ENCODE data around the gene TEX22.
A peak's percentile ranks its signal among the peaks of the same experiment; 100 is the strongest.

TEX22 gene

DNA sequence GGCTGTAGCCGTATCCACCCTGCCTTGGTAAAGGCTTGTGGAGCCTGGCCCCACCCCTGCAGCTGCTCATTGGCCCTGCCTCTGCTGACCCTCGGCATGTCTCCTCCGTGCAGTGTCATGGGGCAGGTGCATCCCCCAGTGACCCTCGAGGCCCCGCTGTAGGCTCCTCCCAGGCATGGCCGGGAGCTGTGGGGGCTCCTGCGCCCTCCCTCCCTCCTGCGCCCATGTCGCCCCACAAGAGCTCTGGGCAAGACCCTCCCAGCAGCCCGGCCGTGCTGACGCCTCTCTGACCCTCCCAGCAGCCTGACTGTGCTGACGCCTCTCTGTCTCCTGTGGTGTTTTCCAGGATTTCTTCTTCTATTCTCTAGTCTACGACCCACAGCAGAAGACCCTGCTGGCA, 55.5 kb downstream of the TEX22 start:
- no peaks in the 10 kb centered on the region for H3K4me1 Mint-ChIP-seq
- no peaks in the 10 kb centered on the region for H3K9me3 Mint-ChIP-seq
- TF ChIP-seq, protein P1, sequence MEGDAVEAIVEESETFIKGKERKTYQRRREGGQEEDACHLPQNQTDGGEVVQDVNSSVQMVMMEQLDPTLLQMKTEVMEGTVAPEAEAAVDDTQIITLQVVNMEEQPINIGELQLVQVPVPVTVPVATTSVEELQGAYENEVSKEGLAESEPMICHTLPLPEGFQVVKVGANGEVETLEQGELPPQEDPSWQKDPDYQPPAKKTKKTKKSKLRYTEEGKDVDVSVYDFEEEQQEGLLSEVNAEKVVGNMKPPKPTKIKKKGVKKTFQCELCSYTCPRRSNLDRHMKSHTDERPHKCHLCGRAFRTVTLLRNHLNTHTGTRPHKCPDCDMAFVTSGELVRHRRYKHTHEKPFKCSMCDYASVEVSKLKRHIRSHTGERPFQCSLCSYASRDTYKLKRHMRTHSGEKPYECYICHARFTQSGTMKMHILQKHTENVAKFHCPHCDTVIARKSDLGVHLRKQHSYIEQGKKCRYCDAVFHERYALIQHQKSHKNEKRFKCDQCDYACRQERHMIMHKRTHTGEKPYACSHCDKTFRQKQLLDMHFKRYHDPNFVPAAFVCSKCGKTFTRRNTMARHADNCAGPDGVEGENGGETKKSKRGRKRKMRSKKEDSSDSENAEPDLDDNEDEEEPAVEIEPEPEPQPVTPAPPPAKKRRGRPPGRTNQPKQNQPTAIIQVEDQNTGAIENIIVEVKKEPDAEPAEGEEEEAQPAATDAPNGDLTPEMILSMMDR (IDR thresholded peaks at IDR 0.05), result no peak
- peaks cover 20% of the 10 kb centered on the region for H3K36me3 Mint-ChIP-seq (ENCODE audit: low read depth)
- no peak overlapping the region for H3K4me3 Mint-ChIP-seq
- H3K27me3 Mint-ChIP-seq (ENCODE audit: low read depth, poor library complexity), result no peaks in the 10 kb centered on the region
- DNase-seq, result no peak
- H3K27ac Mint-ChIP-seq, result peak overlapping the region; percentile 78

- TF ChIP-seq, protein P1 (IDR thresholded peaks at IDR 0.05), result no peak
- peak overlapping the region; percentile 95 for H3K27ac Mint-ChIP-seq
- H3K4me1 Mint-ChIP-seq, result no peaks in the 10 kb centered on the region
- no peak for DNase-seq
- no peaks in the 10 kb centered on the region for H3K27me3 Mint-ChIP-seq (ENCODE audit: low read depth, poor library complexity)
- peaks cover 20% of the 10 kb centered on the region for H3K36me3 Mint-ChIP-seq (ENCODE audit: low read depth)
- H3K4me3 Mint-ChIP-seq, result no peak overlapping the region
- no peaks in the 10 kb centered on the region for H3K9me3 Mint-ChIP-seq
Measured at GRCh38 chr14:105455086-105455640, 56.8 kb downstream of the TEX22 start.

GRCh38 chr14:105455766-105456660, 57.7 kb downstream of the TEX22 start:
- no peak for DNase-seq
- TF ChIP-seq, protein P1 (IDR thresholded peaks at IDR 0.05), result no peak
- no peaks in the 10 kb centered on the region for H3K9me3 Mint-ChIP-seq

DNA sequence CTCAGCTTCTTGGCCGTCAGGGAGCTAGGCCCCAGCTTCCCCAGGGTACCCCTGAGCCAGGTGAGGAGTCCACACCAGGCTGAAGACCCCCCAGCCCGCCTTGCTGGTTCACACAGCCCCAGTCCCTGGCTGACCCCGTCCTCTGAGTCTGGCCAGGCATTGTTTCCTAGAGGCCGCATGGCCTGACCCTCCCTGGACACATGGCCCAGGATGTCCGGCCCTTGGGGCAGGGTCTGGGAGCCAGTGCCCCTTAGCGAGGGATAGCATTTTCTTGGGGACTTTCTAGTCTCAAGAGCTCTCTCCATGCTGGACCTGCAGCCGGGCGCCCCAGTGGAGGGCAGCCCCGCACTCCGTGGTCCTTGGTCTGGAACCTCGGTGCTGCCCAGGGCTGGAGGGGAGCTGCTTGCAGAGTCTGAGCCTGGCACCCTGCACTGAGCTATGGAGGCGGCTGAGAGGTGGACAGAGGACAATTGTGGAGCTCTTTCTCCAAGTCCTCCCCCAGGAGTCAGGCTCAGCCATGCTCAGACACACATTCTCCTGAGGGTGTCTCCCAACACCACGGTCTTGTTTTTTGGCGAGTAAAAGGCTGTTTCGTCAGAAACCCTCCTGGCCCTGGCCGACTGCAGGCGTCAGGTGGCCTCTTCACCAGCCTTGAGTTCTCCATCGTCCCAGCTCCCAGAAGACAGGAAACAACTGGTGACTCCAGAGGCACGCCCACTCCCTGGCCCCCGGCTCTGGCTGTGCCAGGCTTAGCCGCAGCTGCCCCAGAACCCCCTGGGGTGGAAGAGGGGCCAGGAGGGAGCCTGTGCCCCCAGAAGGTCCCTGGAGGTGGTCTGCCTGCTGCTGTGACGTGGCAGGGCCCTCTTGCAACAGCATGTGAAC, 58.6 kb downstream of the TEX22 start:
- no peak overlapping the region for H3K4me3 Mint-ChIP-seq
- TF ChIP-seq, protein P1 (IDR thresholded peaks at IDR 0.05), result no peak
- H3K4me1 Mint-ChIP-seq, result no peaks in the 10 kb centered on the region
- no peaks in the 10 kb centered on the region for H3K9me3 Mint-ChIP-seq
- no peaks in the 10 kb centered on the region for H3K27me3 Mint-ChIP-seq (ENCODE audit: low read depth, poor library complexity)
- H3K27ac Mint-ChIP-seq, result no peak overlapping the region
- peaks cover 25% of the 10 kb centered on the region for H3K36me3 Mint-ChIP-seq (ENCODE audit: low read depth)
- DNase-seq, result no peak

More at GRCh38 chr14:105455766-105456660, 57.7 kb downstream of the TEX22 start:
- peak overlapping the region; percentile 95 for H3K27ac Mint-ChIP-seq
- H3K27me3 Mint-ChIP-seq (ENCODE audit: low read depth, poor library complexity), result no peaks in the 10 kb centered on the region
- peaks cover 20% of the 10 kb centered on the region for H3K36me3 Mint-ChIP-seq (ENCODE audit: low read depth)
- H3K4me1 Mint-ChIP-seq, result no peaks in the 10 kb centered on the region
- no peak overlapping the region for H3K4me3 Mint-ChIP-seq

GRCh38 chr14:105458010-105458409, 59.7 kb downstream of the TEX22 start:
- Mint-ChIP-seq H3K4me3 (no peak overlapping the region), H3K4me1 (peaks cover 3% of the 10 kb centered on the region), H3K36me3 (ENCODE audit: low read depth) (peaks cover 20% of the 10 kb centered on the region), H3K9me3 (no peaks in the 10 kb centered on the region), H3K27me3 (ENCODE audit: low read depth, poor library complexity) (no peaks in the 10 kb centered on the region), H3K27ac (no peak overlapping the region)
- TF ChIP-seq, protein P1 (IDR thresholded peaks at IDR 0.05), result no peak
- DNase-seq, result no peak

Measured in nephron progenitor cell (in vitro differentiated cells).